BE2C (cell line): ENCODE results near the gene KRTAP10-6.

Experiments
- DNase-seq: peaks from one replicate; pipeline ENCODE4 v3.0.0-alpha.2; 2020
- H3K27me3 ChIP-seq: fragments of 250-450 bp; sonication (Bioruptor Pico); 2 replicates; pipeline ENCODE4 v1.5.1; 2020; ENCODE audit warnings: mild to moderate bottlenecking
- H3K36me3 ChIP-seq: fragments of 250-450 bp; sonication (Bioruptor Pico); 2 replicates; pipeline ENCODE4 v1.5.1; 2020; ENCODE audit warnings: mild to moderate bottlenecking
- H3K4me1 ChIP-seq: fragments of 250-450 bp; sonication (Bioruptor Pico); 2 replicates; pipeline ENCODE4 v1.5.1; 2020
- H3K4me3 ChIP-seq: 2 replicates; pipeline ENCODE4 v1.5.1; 2011; ENCODE audit warnings: low read depth, low read length
- H3K9me3 ChIP-seq: fragments of 250-450 bp; sonication (Bioruptor Pico); 2 replicates; pipeline ENCODE4 v1.5.1; 2020
- TF ChIP-seq, protein P1 (sequence below): IDR thresholded peaks from 2 replicates; pipeline ENCODE4 v1.5.1; 2012; ENCODE audit warnings: mild to moderate bottlenecking, low read depth, low read length

KRTAP10-6 gene

GRCh38 chr21:44579833-44580144 lies 12.5 kb downstream of the KRTAP10-6 start:
- no peak overlapping the region for H3K4me3 ChIP-seq

DNA sequence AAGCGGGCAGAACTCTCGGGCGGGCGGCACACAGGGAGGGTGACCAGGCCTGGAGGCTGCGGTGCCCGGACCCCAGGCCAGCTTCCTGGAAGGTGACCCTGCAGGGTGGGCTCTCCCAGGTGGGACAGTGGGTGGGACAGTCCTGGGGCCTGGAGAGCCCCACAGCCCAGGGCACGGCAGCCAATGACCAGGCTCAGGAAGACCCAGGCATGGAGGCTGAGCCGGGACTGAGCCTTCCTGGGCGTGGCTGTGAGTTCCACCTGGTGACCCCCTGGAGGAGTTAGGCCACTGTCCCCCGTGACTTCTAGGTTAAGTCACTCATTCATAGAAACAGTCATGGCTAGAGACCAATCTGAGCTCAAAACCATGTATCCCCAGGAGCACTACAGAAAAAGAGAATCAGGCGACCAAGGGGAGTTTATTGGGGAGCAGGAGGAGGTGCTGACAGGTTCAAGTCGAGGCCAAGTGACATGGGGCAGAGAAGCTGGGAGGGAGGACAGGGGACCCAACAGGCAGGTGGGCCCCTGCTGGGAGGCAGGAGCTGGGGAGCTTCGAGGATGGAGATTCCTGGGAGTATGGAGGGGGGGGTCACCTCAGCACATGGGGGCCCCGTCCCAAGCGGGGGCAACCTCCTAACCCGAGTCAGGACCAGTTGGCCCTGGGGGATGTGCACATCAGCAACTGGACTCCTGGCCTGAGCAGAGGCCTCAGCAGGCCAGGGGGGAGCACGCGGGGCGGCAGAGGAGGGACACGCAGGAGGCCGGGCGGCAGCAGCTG lies 13.1 kb downstream of the KRTAP10-6 start:
- Histone ChIP-seq H3K36me3 (no peaks in the 10 kb centered on the region), H3K9me3 (no peaks in the 10 kb centered on the region)
- no peak for DNase-seq

More at GRCh38 chr21:44579833-44580144, 12.5 kb downstream of the KRTAP10-6 start:
- Histone ChIP-seq H3K27me3 (peaks cover 7% of the 10 kb centered on the region; the same call in 1 of the 2 replicates), H3K9me3 (no peaks in the 10 kb centered on the region), H3K4me1 (no peaks in the 10 kb centered on the region), H3K36me3 (no peaks in the 10 kb centered on the region)
- no peak for DNase-seq
- TF ChIP-seq, protein P1, sequence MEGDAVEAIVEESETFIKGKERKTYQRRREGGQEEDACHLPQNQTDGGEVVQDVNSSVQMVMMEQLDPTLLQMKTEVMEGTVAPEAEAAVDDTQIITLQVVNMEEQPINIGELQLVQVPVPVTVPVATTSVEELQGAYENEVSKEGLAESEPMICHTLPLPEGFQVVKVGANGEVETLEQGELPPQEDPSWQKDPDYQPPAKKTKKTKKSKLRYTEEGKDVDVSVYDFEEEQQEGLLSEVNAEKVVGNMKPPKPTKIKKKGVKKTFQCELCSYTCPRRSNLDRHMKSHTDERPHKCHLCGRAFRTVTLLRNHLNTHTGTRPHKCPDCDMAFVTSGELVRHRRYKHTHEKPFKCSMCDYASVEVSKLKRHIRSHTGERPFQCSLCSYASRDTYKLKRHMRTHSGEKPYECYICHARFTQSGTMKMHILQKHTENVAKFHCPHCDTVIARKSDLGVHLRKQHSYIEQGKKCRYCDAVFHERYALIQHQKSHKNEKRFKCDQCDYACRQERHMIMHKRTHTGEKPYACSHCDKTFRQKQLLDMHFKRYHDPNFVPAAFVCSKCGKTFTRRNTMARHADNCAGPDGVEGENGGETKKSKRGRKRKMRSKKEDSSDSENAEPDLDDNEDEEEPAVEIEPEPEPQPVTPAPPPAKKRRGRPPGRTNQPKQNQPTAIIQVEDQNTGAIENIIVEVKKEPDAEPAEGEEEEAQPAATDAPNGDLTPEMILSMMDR: no peak

DNA sequence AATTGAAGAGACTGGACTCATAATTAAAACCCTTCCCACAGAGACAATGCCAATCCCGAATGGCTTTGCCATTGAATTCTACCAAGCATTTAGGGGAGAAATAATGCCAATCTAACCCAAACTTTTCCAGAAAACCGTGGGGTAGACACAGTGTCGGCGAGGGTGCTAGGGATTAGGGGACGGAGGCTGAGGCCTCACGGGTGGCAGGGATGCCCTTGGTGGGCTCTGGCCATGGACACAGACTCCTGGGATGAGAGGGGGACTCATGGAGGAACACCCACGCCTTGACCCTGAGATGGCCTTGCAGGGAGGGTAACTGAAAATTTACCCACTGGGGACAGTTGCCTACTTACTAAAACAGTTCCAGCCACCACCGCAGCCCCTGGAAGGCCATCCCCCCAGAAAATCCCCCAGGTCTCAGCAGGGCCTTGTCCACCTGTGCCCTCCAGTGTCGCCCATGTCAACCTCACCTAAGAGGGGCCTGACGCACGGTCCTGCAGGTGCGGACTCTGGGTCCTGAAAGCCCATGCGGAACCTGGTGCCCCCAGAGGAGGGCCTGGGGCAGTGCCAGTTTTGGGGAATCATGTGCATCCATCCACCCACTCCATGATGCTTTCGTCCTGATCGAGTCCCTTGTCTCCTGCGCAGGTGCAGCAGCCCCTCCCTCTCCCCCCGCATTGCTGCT lies 13.8 kb downstream of the KRTAP10-6 start:
- Histone ChIP-seq H3K9me3 (no peaks in the 10 kb centered on the region), H3K36me3 (no peaks in the 10 kb centered on the region), H3K4me3 (no peak overlapping the region), H3K4me1 (no peaks in the 10 kb centered on the region), H3K27me3 (peaks cover 7% of the 10 kb centered on the region)
- TF ChIP-seq, protein P1: no peak
- DNase-seq: no peak

More for the DNA sequence above, 13.1 kb downstream of the KRTAP10-6 start:
- Histone ChIP-seq H3K27me3 (peaks cover 7% of the 10 kb centered on the region; the same call in 1 of the 2 replicates), H3K4me1 (no peaks in the 10 kb centered on the region), H3K4me3 (no peak overlapping the region)
- TF ChIP-seq, protein P1: no peak

DNA sequence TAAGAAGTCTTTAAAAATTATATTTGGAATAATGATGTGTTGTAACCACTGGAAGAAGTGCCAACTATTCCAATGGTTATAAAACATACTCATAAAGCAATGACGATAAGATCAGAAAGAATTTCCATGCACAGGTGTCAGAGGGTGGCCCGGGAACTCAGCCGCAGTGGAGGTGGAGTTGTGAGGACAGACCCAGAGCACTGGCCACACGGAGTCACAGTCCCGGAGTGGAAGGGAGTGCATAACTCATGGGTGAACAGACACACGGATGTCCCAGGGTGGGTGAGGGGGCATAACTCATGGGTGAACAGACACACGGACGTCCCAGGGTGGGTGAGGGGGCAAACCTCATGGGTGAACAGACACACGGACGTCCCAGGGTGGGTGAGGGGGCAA lies 16.3 kb downstream of the KRTAP10-6 start:
- no peaks in the 10 kb centered on the region for H3K9me3 ChIP-seq
- TF ChIP-seq, protein P1: no peak
- no peaks in the 10 kb centered on the region for H3K4me1 ChIP-seq
- H3K27me3 ChIP-seq: peaks cover 16% of the 10 kb centered on the region
- no peaks in the 10 kb centered on the region for H3K36me3 ChIP-seq
- H3K4me3 ChIP-seq: no peak overlapping the region
- DNase-seq: no peak

- Histone ChIP-seq H3K36me3 (no peaks in the 10 kb centered on the region), H3K4me1 (no peaks in the 10 kb centered on the region), H3K27me3 (peaks cover 16% of the 10 kb centered on the region), H3K4me3 (no peak overlapping the region), H3K9me3 (no peaks in the 10 kb centered on the region)
- DNase-seq: no peak
- TF ChIP-seq, protein P1: no peak
These were observed 16.8 kb downstream of the KRTAP10-6 start for GRCh38 chr21:44575307-44576024.
